HuH-7 (cell line): ENCODE measurements around the gene CASP10.
A peak's percentile ranks its signal among the peaks of the same experiment; 100 is the strongest.
"Not testable (repeated sequence)": the region's sequence is repeated elsewhere in the genome, so short reads cannot be mapped to it uniquely, and the experiment has no call there.

Experiments used
- DNase-seq: peaks from one replicate; pipeline ENCODE4 v3.0.0; 2011; ENCODE audit warnings: low spot score

CASP10 gene

GRCh38 chr2:201233192-201233811 is 50.4 kb downstream of the CASP10 start:
- peak; percentile 66 for DNase-seq

- DNase-seq: no peak
Measured at GRCh38 chr2:201233812-201234662, 51.1 kb downstream of the CASP10 start.

GRCh38 chr2:201234663-201235135 is 51.8 kb downstream of the CASP10 start:
- DNase-seq: no peak

GRCh38 chr2:201235860-201236811 is 53.2 kb downstream of the CASP10 start:
- DNase-seq: no peak

- DNase-seq: no peak
Measured at GRCh38 chr2:201237486-201238123, 54.7 kb downstream of the CASP10 start.

- not testable (repeated sequence) for DNase-seq
Measured at GRCh38 chr2:201239167-201239935, 56.4 kb downstream of the CASP10 start.

GRCh38 chr2:201242571-201243277 is 59.8 kb downstream of the CASP10 start:
- no peak for DNase-seq

- no peak for DNase-seq
Measured at GRCh38 chr2:201244829-201245228, 61.9 kb downstream of the CASP10 start.

GRCh38 chr2:201246280-201246679 is 63.3 kb downstream of the CASP10 start:
- no peak for DNase-seq

- DNase-seq: no peak
Measured at GRCh38 chr2:201248288-201248844, 65.4 kb downstream of the CASP10 start.

GRCh38 chr2:201249889-201250288 is 66.9 kb downstream of the CASP10 start:
- DNase-seq: no peak

GRCh38 chr2:201250741-201251140 is 67.8 kb downstream of the CASP10 start:
- DNase-seq: no peak

GRCh38 chr2:201254081-201254730 is 71.3 kb downstream of the CASP10 start:
- DNase-seq: no peak

- DNase-seq: no peak
Measured at GRCh38 chr2:201255408-201256033, 72.6 kb downstream of the CASP10 start.

- DNase-seq: no peak
Measured at GRCh38 chr2:201256082-201256481, 73.1 kb downstream of the CASP10 start.

GRCh38 chr2:201257381-201257955 is 74.5 kb downstream of the CASP10 start:
- no peak for DNase-seq

GRCh38 chr2:201257956-201258665 is 75.2 kb downstream of the CASP10 start:
- no peak for DNase-seq
